Measurements from ENCODE around the gene ERBB3.

The ERBB3 gene

DNA sequence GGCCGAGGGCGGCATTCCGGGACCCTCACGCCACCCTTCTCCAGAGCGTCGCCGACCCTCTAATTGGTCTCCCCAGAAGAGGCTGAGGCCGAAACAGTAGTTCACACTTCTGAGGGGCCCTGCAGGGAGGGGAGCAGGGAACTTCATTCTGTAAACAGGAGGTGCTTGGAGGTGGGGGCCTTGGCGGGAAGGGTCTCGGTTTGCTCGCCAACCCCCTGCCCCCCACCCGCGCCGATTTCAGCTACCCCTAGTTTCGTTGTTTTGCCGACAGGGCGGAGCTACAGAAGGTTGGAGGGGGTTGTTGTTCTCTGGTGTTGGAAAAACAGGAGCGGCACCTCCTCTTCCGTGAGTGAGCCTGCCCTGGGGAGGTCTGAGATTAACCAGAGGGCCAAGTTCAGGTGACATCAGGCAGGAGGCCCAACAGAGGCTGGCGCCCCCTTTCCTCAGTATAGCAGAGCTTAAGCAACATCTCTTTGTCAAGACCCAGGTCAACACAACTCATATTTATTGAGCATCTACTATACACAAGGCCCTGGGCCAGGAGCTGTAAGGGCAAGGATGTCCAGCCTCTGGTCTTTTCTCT, 682 bp downstream of the ERBB3 start:
- no peak for DNase-seq

- no peak for DNase-seq
These were observed 1.7 kb downstream of the ERBB3 start for GRCh38 chr12:56081393-56082347.

DNA sequence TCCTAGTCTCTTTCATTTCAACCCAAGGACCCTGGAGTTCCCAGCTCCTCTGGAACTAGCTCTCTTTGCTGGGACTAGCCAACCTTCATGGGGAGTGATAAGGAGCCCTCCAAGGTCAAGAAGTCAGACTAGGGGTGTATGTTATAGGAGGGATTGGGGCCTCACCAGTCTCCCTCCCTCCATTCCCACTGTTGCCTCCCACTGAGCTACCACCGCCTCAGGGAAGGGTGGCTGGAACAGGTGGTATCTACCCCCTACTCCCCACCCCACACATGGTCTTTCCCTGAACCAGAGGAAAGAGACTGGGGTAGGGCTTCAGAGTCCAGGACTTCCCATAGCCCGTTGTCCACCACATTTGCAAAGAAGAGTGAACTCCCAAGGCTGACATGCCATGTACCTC, 2.4 kb downstream of the ERBB3 start:
- no peak for DNase-seq

DNA sequence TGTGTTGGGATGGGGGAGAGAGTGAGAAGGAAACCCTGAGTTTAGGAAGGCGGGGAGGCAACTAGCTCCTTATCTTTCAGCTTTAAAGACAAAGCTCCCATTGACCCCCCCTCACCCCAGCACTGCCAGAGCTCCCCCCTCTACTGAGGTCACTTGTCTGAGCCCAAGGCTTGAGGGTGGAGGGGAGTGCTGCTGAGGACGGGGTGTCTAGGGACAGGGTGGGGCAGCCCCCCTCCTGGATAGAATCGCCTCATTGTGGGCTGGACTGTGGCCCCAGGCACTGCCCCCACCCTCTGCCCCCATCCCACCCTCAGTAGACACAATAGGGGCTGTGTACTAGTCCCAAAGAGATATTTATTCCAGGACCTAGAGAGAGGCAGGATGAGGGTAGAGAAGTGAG, 3.0 kb downstream of the ERBB3 start:
- no peak for DNase-seq

DNA sequence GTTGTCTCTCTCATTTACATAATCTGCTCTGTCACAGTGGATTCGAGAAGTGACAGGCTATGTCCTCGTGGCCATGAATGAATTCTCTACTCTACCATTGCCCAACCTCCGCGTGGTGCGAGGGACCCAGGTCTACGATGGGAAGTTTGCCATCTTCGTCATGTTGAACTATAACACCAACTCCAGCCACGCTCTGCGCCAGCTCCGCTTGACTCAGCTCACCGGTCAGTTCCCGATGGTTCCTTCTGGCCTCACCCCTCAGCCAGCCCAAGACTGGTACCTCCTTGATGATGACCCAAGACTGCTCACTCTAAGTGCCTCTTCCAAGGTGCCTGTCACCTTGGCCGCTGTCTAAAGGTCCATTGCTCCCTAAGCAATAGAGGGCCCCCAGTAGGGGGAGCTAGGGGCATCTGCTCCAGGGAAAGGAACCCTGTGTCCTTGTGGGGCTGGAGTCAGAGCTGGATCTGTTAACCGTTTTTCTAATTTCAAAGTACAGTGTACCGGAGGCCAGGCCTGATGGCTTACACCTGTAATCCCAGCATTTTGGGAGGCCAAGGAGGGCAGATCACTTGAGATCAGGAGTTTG, 5.1 kb downstream of the ERBB3 start:
- DNase-seq, result no peak

DNA sequence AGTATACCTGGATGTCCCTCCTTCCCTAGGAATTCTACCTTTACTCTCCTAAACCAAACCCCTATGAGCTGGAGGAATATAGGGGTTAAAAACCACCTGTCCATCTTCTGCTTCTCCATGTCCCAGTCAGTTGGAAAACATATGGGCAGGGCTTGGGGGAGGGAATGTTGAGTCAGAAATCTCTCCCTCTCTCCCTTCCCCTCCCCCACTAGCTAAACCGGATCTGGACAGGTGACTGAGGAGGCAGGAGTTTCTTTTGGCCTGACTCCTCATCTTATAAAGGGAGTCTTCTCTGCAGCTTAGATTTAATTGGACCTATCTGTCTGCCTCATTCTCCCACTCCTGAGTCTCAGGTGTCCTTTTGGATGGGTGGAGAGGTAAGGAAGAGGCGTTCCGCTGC, 6.1 kb downstream of the ERBB3 start:
- no peak for DNase-seq

GRCh38 chr12:56086608-56087007, 6.6 kb downstream of the ERBB3 start:
- no peak for DNase-seq

- no peak for DNase-seq
These were observed 7.3 kb downstream of the ERBB3 start for GRCh38 chr12:56087220-56087619.

DNA sequence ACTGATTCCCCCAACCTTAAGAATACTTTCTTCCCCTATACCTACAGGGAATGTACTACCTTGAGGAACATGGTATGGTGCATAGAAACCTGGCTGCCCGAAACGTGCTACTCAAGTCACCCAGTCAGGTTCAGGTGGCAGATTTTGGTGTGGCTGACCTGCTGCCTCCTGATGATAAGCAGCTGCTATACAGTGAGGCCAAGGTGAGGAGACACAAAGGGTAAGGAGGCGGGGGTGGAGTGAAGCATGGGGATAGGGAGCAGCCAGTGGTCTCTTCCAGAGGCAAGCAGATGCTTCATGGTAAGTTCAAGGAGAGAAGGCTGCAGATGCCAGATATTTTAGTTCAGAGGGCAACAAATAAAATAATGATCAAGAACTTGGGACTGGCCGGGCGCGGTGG, 17.8 kb downstream of the ERBB3 start:
- DNase-seq, result no peak

GRCh38 chr12:56098592-56098991, 18.6 kb downstream of the ERBB3 start:
- no peak for DNase-seq

GRCh38 chr12:56099787-56100186, 19.8 kb downstream of the ERBB3 start:
- DNase-seq, result no peak

GRCh38 chr12:56101045-56101444, 21.1 kb downstream of the ERBB3 start:
- DNase-seq, result no peak

GRCh38 chr12:56102683-56103065, 22.7 kb downstream of the ERBB3 start:
- DNase-seq, result no peak

- DNase-seq, result peak in 3 of 6 experiments; percentile 61 to 74 (median 63)
These were observed 23.2 kb downstream of the ERBB3 start for GRCh38 chr12:56103066-56103711.

GRCh38 chr12:56103823-56104108, 23.8 kb downstream of the ERBB3 start:
- DNase-seq, result no peak

GRCh38 chr12:56104109-56104814, 24.3 kb downstream of the ERBB3 start, which contains the start of gene PA2G4:
Gene PA2G4 (plus strand): TSS chr12:56104559. CDS start chr12:56104738, 179 bp downstream.
- peak; percentile 89 to 96 (median 94) for DNase-seq

DNA sequence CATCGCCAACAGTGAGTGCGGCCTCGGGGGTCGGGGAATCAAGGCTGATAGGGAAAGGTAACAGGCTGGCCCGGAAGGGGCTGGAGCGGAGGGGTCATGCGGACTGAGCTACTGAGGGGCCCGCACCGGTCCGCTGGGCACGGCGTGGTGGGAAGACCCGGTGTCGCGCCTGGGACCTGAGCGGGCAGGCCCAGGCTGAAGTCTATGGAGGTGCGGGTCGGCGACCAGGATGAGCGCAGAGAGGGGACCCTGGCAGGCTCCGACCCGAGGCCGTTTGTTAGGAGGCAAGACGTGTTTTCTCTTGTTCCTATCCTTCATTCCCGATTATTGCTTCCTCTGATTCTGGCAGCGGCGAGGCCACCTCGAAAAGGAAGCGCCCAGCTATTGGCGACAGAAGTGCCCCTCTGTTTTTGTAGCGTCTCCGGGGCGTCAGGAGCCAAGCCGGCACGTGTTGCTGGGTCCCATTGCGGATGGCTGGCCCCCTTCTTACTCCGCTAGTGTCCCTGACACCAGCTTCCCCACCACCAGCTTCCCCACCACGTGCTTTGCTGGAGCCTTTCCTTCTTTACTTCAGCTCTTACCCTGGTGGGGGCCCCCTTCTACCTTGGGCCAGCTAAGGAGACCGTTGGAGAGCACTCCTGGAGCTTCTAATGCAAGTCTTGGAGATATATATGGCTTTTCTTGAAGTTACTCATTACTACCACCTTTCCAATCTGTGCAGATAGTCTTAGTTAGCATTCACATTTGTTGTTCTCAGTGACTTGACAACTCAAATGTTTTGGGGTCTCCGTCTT, 25.0 kb downstream of the ERBB3 start:
- no peak for DNase-seq

DNA sequence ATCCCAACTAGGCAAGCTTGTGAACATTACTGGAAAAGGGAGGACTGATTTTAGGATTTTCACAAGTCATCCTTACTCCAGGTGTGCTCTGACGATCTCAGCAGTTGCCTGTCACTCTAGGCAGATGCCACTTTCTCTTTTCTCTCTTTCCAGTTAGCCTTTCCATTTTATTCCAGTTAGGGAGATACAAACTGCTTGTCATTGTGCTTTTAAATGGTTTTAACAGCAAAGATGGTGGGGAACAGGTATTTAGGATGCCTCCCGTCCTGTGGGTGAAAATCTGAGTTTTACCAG, 25.6 kb downstream of the ERBB3 start:
- no peak for DNase-seq

DNA sequence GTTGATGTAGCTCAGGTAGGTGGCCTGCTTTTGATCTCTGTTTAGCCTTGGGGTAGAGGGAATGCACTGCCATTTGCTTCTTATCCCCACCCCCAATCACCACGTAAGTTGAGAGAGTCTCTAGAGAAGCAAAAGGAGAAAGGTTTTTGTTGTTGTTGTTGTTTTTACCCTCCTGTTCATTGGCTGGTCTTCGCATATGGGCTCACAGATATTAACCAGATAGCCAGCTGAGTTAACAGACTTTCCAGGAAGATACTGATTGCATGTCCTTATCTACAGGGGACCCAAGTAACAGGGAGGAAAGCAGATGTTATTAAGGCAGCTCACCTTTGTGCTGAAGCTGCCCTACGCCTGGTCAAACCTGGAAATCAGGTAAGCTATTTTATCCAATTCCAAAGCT, 27.3 kb downstream of the ERBB3 start:
- no peak for DNase-seq

- DNase-seq, result no peak
These were observed 30.6 kb downstream of the ERBB3 start for GRCh38 chr12:56110571-56110970.

GRCh38 chr12:56114084-56114483, 34.1 kb downstream of the ERBB3 start:
- DNase-seq, result no peak

DNA sequence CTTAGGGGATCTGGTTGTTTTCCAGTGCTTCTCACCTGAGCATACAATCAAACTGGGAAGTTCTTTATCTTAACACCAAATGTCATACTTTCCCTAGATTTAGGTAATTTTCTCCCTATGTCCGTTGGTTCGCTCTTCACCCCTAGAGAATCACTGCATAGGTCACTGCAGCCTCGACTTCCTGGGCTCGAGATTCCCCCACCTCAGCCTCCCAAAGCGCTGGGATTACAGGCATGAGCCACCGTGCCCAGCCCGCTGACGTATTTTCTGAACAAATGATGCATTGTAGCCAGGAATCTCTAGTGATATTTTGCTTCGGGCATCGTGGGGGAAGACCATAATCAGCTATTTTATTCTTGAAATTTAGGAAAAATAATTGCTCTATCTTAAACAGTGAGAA, 35.4 kb downstream of the ERBB3 start:
- DNase-seq, result no peak

All from stimulated activated naive CD4-positive, alpha-beta T cell (primary cell).